PC-3 (cell line): ENCODE results near the gene DPT.

Experiments used
- CTCF ChIP-seq: fragments of 300-600 bp; sonication (generic); conservative IDR thresholded peaks from 2 replicates; pipeline ENCODE4 v1.5.1; 2017; ENCODE audit warnings: antibody characterized with exemption, low read depth, mild to moderate bottlenecking, low read length
- EZH2 ChIP-seq: fragments of 300-600 bp; sonication (generic); IDR thresholded peaks from one replicate; pipeline ENCODE4 v1.6.1; 2017; ENCODE audit warnings: antibody characterized with exemption, mild to moderate bottlenecking, low read length; ENCODE audit not compliant: unreplicated experiment
- EZH2phosphoT487 ChIP-seq: fragments of 300-600 bp; sonication (generic); IDR thresholded peaks from 2 replicates; pipeline ENCODE4 v1.6.1; 2018; ENCODE audit warnings: mild to moderate bottlenecking, antibody characterized with exemption, low read length, borderline replicate concordance

GRCh38 chr1:168719306-168720111, 9.5 kb downstream of the DPT start:
- no peak for TF ChIP-seq CTCF
- no peak for TF ChIP-seq EZH2phosphoT487
- TF ChIP-seq EZH2, result no peak
